Ureter (tissue), 1 donor: ENCODE data around the gene KLRB1. TPM values are rescaled to one million over a fixed set of nuclear protein-coding genes. Genes with fewer than 3 reads are reported as not detected.

ENCODE experiments used
- total RNA-seq: library from RNA; stranded (reverse); gene quantifications from one replicate; pipeline ENCODE4 v1.2.4, GENCODE V29; 2023
- donor health status: DM: yes; HTN: yes; CAD: no.

The KLRB1 gene
- total RNA-seq, 1 donor from 2014 or later, result 1.6 TPM

Other genes with a start within 250 kb of the KLRB1 start
- 32.6 TPM for gene CLEC2D, start 61.8 kb upstream of the KLRB1 start, total RNA-seq
- 0.91 TPM for gene CLECL1, start 125.2 kb upstream of the KLRB1 start, total RNA-seq
- gene CD69, start 153.0 kb upstream of the KLRB1 start, total RNA-seq, result 10.7 TPM
- gene KLRF1, start 219.6 kb upstream of the KLRB1 start, total RNA-seq, result 0.42 TPM